Ascending aorta (tissue), 2 donors: ENCODE measurements around the gene ITGA11. TPM values are rescaled to one million over a fixed set of nuclear protein-coding genes. Genes with fewer than 3 reads are reported as not detected.

Experiments
- DNase-seq, 2 donors: peaks; one replicate each; pipeline ENCODE4 v3.0.0-alpha.2; 2019; ENCODE audit warnings: low spot score in 2 of 2
- H3K27ac ChIP-seq, 2 donors: fragments of 200-600 bp; sonication (generic); one replicate each; pipeline ENCODE4 v1.5.1; 2016 to 2017; ENCODE audit warnings: mild to moderate bottlenecking in 1 of 2
- H3K27me3 ChIP-seq: fragments of 200-600 bp; sonication (generic); one replicate; pipeline ENCODE4 v1.5.1; 2017
- H3K36me3 ChIP-seq, 2 donors: fragments of 200-600 bp; sonication (generic); one replicate each; pipeline ENCODE4 v1.5.1; 2016
- H3K4me1 ChIP-seq, 2 donors: fragments of 200-600 bp; sonication (generic); one replicate each; pipeline ENCODE4 v1.5.1; 2016 to 2017; ENCODE audit warnings: mild to moderate bottlenecking in 1 of 2
- H3K4me3 ChIP-seq, 2 donors: fragments of 200-600 bp; sonication (generic); one replicate each; pipeline ENCODE4 v1.5.1; 2016 to 2017; ENCODE audit warnings: mild to moderate bottlenecking in 1 of 2
- H3K9me3 ChIP-seq, 2 donors: fragments of 200-600 bp; sonication (generic); one replicate each; pipeline ENCODE4 v1.5.1; 2016
- CTCF ChIP-seq, 3 experiments: fragments of 200-600 bp in 2 of 3; fragments of 450-650 bp in 1 of 3; sonication (generic) in 2 of 3; IDR thresholded peaks; one replicate each; pipeline ENCODE4 v1.5.1; 2016 to 2019; ENCODE audit warnings: antibody characterized with exemption in 3 of 3, mild to moderate bottlenecking in 1 of 3, moderate library complexity in 1 of 3
- intact Hi-C: fragments of 100-400 bp; cut with DNase I; formaldehyde crosslinking; loops from one replicate; pipeline ENCODE4 v1.15.1; 2023
- total RNA-seq: library from RNA; depleted of rRNA; stranded (reverse); fragments of >200 nt; gene quantifications from one replicate; pipeline ENCODE4 v1.1.0, GENCODE V29; 2016

The ITGA11 gene
- total RNA-seq, 1 donor from 2014 or later = 136 TPM

GRCh38 chr15:68367992-68368391 lies 64.0 kb downstream of the ITGA11 start:
- no peaks in the 10 kb centered on the region for H3K27me3 ChIP-seq
- peaks cover 4 to 29% of the 10 kb centered on the region in 2 donors for H3K36me3 ChIP-seq
- H3K9me3 ChIP-seq = no peaks in the 10 kb centered on the region
- no peak overlapping the region for H3K4me3 ChIP-seq
- H3K4me1 ChIP-seq = peaks cover 23 to 80% of the 10 kb centered on the region in 2 donors
- intact Hi-C loops = loop anchor here (2.0 to 5.0 kb wide), 4 partner anchors 15 to 169 kb away; no protein-coding TSS in a partner anchor
- DNase-seq = no peak
- peak overlapping the region; percentile 96 for H3K27ac ChIP-seq
- no peak for TF ChIP-seq CTCF (IDR thresholded peaks at IDR 0.05)

DNA sequence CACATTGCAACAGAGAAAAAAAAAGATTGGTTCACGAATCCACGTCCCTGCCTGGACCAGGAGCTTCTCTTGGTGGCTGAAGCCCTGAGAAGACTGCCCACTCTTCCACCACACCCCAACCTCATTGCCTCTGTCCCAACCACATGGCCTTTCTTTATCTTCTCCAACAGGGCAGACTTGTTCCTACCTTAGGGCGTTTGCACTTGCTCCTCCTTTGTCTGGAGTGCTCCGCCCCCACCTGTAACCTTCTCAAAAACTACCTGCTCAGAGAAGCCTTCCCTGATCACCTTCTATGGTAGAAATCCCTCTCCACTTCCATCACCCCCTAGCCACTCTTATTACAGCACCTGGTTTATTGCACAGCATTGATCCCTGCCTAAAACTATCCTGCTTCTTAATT lies 64.7 kb downstream of the ITGA11 start:
- TF ChIP-seq CTCF (IDR thresholded peaks at IDR 0.05) = no peak
- DNase-seq = no peak
- no peaks in the 10 kb centered on the region for H3K9me3 ChIP-seq
- peaks cover 23 to 78% of the 10 kb centered on the region in 2 donors for H3K4me1 ChIP-seq
- peaks cover 12 to 34% of the 10 kb centered on the region in 2 donors for H3K36me3 ChIP-seq
- H3K27me3 ChIP-seq = no peaks in the 10 kb centered on the region
- intact Hi-C loops = loop anchor here (2.0 to 5.0 kb wide), 4 partner anchors 14 to 170 kb away; no protein-coding TSS in a partner anchor
- peak overlapping the region; percentile 96 for H3K27ac ChIP-seq
- no peak overlapping the region for H3K4me3 ChIP-seq

GRCh38 chr15:68366314-68366713 lies 65.6 kb downstream of the ITGA11 start:
- DNase-seq = peak; percentile 54 to 89
- H3K9me3 ChIP-seq = no peaks in the 10 kb centered on the region
- H3K36me3 ChIP-seq = peaks cover 13 to 36% of the 10 kb centered on the region in 2 donors
- peak overlapping the region; percentile 96 for H3K27ac ChIP-seq
- H3K27me3 ChIP-seq = no peaks in the 10 kb centered on the region
- no peak overlapping the region for H3K4me3 ChIP-seq
- TF ChIP-seq CTCF (IDR thresholded peaks at IDR 0.05) = peak in 2 of 3 experiments; percentile 25 to 47
- intact Hi-C loops = loop anchor here (2.0 to 5.0 kb wide), 4 partner anchors 14 to 171 kb away; no protein-coding TSS in a partner anchor
- peaks cover 23 to 75% of the 10 kb centered on the region in 2 donors for H3K4me1 ChIP-seq

GRCh38 chr15:68365770-68366169 lies 66.2 kb downstream of the ITGA11 start:
- no peak for DNase-seq
- Histone ChIP-seq H3K4me1 (peaks cover 25 to 71% of the 10 kb centered on the region in 2 donors), H3K27ac (peak overlapping the region; percentile 96), H3K36me3 (peaks cover 13 to 39% of the 10 kb centered on the region in 2 donors), H3K4me3 (no peak overlapping the region), H3K27me3 (no peaks in the 10 kb centered on the region), H3K9me3 (no peaks in the 10 kb centered on the region)
- intact Hi-C loops = loop anchor here (1.0 to 5.0 kb wide), 5 partner anchors 13 to 172 kb away; no protein-coding TSS in a partner anchor
- TF ChIP-seq CTCF (IDR thresholded peaks at IDR 0.05) = no peak

DNA sequence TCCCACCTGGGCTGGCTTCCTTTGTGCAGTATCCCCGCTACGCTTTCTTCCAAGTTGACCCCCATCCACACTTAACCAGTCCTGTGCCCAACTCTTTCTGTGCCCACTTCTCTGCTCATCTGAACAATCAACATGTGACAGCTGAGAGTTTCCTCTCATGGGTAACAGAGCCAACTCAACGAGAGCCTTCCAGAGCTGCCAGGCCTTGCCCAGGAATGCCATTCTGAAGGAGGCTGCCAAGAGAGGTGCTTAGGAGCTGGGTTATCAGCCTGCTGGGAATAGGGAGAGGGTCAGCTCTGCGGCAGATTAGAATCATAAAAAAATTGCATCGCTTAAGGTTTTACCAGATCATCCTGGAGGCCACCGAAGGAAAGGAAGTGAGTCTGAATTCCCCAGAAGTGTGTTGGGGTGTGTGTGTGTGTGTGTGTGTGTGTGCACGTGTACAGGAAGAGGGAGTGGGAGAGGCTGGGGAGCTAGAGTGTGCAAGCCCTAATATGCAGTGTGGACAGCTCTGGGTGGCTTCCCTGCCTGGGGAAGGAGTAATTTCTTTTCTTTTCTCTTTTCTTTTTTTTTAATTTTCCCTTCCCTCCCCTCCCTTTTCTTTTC lies 66.7 kb downstream of the ITGA11 start:
- Histone ChIP-seq H3K27me3 (no peaks in the 10 kb centered on the region), H3K36me3 (peaks cover 13 to 42% of the 10 kb centered on the region in 2 donors), H3K4me3 (no peak overlapping the region), H3K27ac (peak overlapping the region; percentile 96), H3K4me1 (peaks cover 25 to 71% of the 10 kb centered on the region in 2 donors), H3K9me3 (no peaks in the 10 kb centered on the region)
- TF ChIP-seq CTCF (IDR thresholded peaks at IDR 0.05) = no peak
- DNase-seq = no peak
- intact Hi-C loops = loop anchor here (1.0 to 5.0 kb wide), 3 partner anchors 30 to 172 kb away; no protein-coding TSS in a partner anchor
